ENCODE measurements around the gene B3GAT1. TPM values are rescaled to one million over a fixed set of nuclear protein-coding genes. Genes with fewer than 3 reads are reported as not detected.
"Not testable (repeated sequence)": the region's sequence is repeated elsewhere in the genome, so short reads cannot be mapped to it uniquely, and the experiment has no call there.

B3GAT1 gene
- total RNA-seq, 2 experiments from 2014 or later, result 0.14 to 0.22 TPM

DNA sequence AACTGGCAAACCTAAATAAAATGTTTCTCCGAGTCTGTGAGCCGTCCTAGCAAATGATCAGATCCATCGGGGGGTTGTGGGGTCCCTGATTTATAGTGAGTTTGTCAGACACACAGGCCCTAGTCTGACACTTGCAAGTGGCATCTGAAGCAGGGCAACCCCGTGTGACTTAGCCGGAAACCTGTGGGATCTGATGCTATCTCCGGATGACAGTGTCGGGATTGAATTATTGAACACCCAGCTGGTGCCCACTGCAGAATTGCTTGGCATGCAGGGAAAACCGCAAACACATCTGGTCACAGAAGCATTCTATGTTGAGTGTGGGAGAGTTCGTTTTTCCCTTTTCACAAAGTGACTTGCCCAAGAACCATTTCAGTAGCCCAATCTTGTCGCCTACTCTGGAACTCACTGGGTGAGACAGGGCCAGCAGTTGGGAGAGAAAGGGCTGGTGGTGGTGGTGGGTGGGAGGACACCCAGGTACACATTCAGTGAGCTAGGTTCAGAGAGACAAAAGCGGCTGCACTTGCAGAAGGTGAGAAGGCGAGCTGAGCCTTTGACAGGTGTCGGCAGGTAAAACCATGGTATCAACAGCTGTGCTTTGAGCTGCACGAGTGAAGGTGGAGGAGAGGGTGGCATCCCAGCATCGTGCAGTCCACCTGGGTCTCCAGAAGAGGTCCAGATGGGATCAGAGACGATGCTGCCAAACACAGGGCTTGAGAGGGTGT lies 33.7 kb upstream of the B3GAT1 start:
- Mint-ChIP-seq H3K36me3 (ENCODE audit: low read depth) (no peaks in the 10 kb centered on the region), H3K9me3 (no peaks in the 10 kb centered on the region), H3K4me3 (no peak overlapping the region), H3K27ac (no peak overlapping the region), H3K27me3 (peaks cover 18% of the 10 kb centered on the region), H3K4me1 (ENCODE audit: low read depth) (no peaks in the 10 kb centered on the region)
- no peak overlapping the region for H3K27ac ChIP-seq (ENCODE audit: low read depth in 1 of 2, low read length in 2 of 2)
- POLR2A ChIA-PET, result no interaction called here
- DNase-seq, result no peak
- intact Hi-C loops (cut with DNase I, micrococcal nuclease), result no loop called here
- TF ChIP-seq CTCF (IDR thresholded peaks at IDR 0.05), result no peak
- no peaks in the 10 kb centered on the region for H3K27me3 ChIP-seq (ENCODE audit: control insufficient read depth in 1 of 2, insufficient read depth in 2 of 2, low read length in 2 of 2)
- H3K9me3 ChIP-seq (ENCODE audit: control insufficient read depth in 1 of 2, insufficient read depth in 1 of 2, low read length in 2 of 2), result no peaks in the 10 kb centered on the region
- no peaks in the 10 kb centered on the region for H3K36me3 ChIP-seq (ENCODE audit: insufficient read depth, low read length)
- CTCF ChIA-PET, result no interaction called here
- H3K4me1 ChIP-seq (ENCODE audit: insufficient read depth, low read length), result no peaks in the 10 kb centered on the region
- ATAC-seq (ENCODE audit: poor library complexity), result no peak
- H3K4me3 ChIP-seq (ENCODE audit: low read length), result no peak overlapping the region

- H3K27ac ChIP-seq (ENCODE audit: low read depth in 1 of 2, low read length in 2 of 2); POLR2A ChIA-PET; H3K4me1 ChIP-seq (ENCODE audit: insufficient read depth, low read length); intact Hi-C loops (cut with DNase I, micrococcal nuclease); H3K27me3 ChIP-seq (ENCODE audit: control insufficient read depth in 1 of 2, insufficient read depth in 2 of 2, low read length in 2 of 2); H3K4me1 Mint-ChIP-seq (ENCODE audit: low read depth); H3K9me3 ChIP-seq (ENCODE audit: control insufficient read depth in 1 of 2, insufficient read depth in 1 of 2, low read length in 2 of 2); H3K36me3 Mint-ChIP-seq (ENCODE audit: low read depth); H3K4me3 ChIP-seq (ENCODE audit: low read length); H3K9me3 Mint-ChIP-seq; CTCF ChIA-PET; H3K27ac Mint-ChIP-seq; ATAC-seq (ENCODE audit: poor library complexity); H3K36me3 ChIP-seq (ENCODE audit: insufficient read depth, low read length); H3K4me3 Mint-ChIP-seq; DNase-seq: not testable (repeated sequence)
- H3K27me3 Mint-ChIP-seq, result peaks cover 21% of the 10 kb centered on the region
Measured at GRCh38 chr11:134444160-134445108, 32.4 kb upstream of the B3GAT1 start.

- DNase-seq (no peak), ATAC-seq (ENCODE audit: poor library complexity) (no peak)
- Histone ChIP-seq H3K9me3 (ENCODE audit: control insufficient read depth in 1 of 2, insufficient read depth in 1 of 2, low read length in 2 of 2) (no peaks in the 10 kb centered on the region), H3K36me3 (ENCODE audit: insufficient read depth, low read length) (no peaks in the 10 kb centered on the region), H3K27ac (ENCODE audit: low read depth in 1 of 2, low read length in 2 of 2) (no peak overlapping the region), H3K4me3 (ENCODE audit: low read length) (no peak overlapping the region), H3K4me1 (ENCODE audit: insufficient read depth, low read length) (no peaks in the 10 kb centered on the region), H3K27me3 (ENCODE audit: control insufficient read depth in 1 of 2, insufficient read depth in 2 of 2, low read length in 2 of 2) (no peaks in the 10 kb centered on the region)
- H3K36me3 Mint-ChIP-seq (ENCODE audit: low read depth), result no peaks in the 10 kb centered on the region
- no peak overlapping the region for H3K27ac Mint-ChIP-seq
- peaks cover 26% of the 10 kb centered on the region for H3K27me3 Mint-ChIP-seq
- no peak for TF ChIP-seq CTCF (IDR thresholded peaks at IDR 0.05)
- CTCF ChIA-PET, result no interaction called here
- no peaks in the 10 kb centered on the region for H3K9me3 Mint-ChIP-seq
- no peak overlapping the region for H3K4me3 Mint-ChIP-seq
- H3K4me1 Mint-ChIP-seq (ENCODE audit: low read depth), result no peaks in the 10 kb centered on the region
- POLR2A ChIA-PET, result no interaction called here
- intact Hi-C loops (cut with DNase I, micrococcal nuclease), result no loop called here
Measured at GRCh38 chr11:134443246-134443645, 31.2 kb upstream of the B3GAT1 start.
